HG02852 (cell line): ENCODE results near the gene ALDOB.

Experiments used
- ATAC-seq: cut with Tn5 transposase; IDR thresholded peaks from one replicate; pipeline ENCODE4 v1.9.1; 2021; ENCODE audit warnings: mild to moderate bottlenecking, moderate library complexity; ENCODE audit not compliant: unreplicated experiment

The ALDOB gene

GRCh38 chr9:101457003-101457402 is 21.4 kb upstream of the ALDOB start:
- no peak for ATAC-seq

- no peak for ATAC-seq
These were observed 20.2 kb upstream of the ALDOB start for GRCh38 chr9:101455656-101456240.

- no peak for ATAC-seq
These were observed 18.4 kb upstream of the ALDOB start for GRCh38 chr9:101453776-101454570.

GRCh38 chr9:101451498-101451897 is 15.9 kb upstream of the ALDOB start:
- no peak for ATAC-seq

GRCh38 chr9:101450931-101451330 is 15.4 kb upstream of the ALDOB start:
- ATAC-seq, result no peak

GRCh38 chr9:101449071-101449721 is 13.6 kb upstream of the ALDOB start:
- ATAC-seq, result peak; percentile 98

- ATAC-seq, result no peak
These were observed 13.1 kb upstream of the ALDOB start for GRCh38 chr9:101448680-101449070.

- ATAC-seq, result no peak
These were observed 11.2 kb upstream of the ALDOB start for GRCh38 chr9:101446732-101447131.

- ATAC-seq, result no peak
These were observed 9.9 kb upstream of the ALDOB start for GRCh38 chr9:101445353-101446029.

- no peak for ATAC-seq
These were observed 7.8 kb upstream of the ALDOB start for GRCh38 chr9:101443364-101443771.

- ATAC-seq, result no peak
These were observed 7.2 kb upstream of the ALDOB start for GRCh38 chr9:101442736-101443135.

GRCh38 chr9:101442318-101442717 is 6.7 kb upstream of the ALDOB start:
- ATAC-seq, result no peak

GRCh38 chr9:101440714-101441230 is 5.2 kb upstream of the ALDOB start:
- no peak for ATAC-seq

- no peak for ATAC-seq
These were observed 2.9 kb upstream of the ALDOB start for GRCh38 chr9:101438523-101438922.

- ATAC-seq, result no peak
These were observed 2.2 kb upstream of the ALDOB start for GRCh38 chr9:101437806-101438232.

- no peak for ATAC-seq
These were observed 576 bp downstream of the ALDOB start for GRCh38 chr9:101434998-101435397.

GRCh38 chr9:101433229-101433628 is 2.3 kb downstream of the ALDOB start:
- ATAC-seq, result no peak

GRCh38 chr9:101432740-101433139 is 2.8 kb downstream of the ALDOB start:
- ATAC-seq, result no peak

- no peak for ATAC-seq
These were observed 3.4 kb downstream of the ALDOB start for GRCh38 chr9:101432171-101432570.

GRCh38 chr9:101429736-101430135 is 5.8 kb downstream of the ALDOB start:
- no peak for ATAC-seq

GRCh38 chr9:101428909-101429308 is 6.7 kb downstream of the ALDOB start:
- no peak for ATAC-seq
